Measurements from ENCODE around the gene DERL3.
A peak's percentile ranks its signal among the peaks of the same experiment; 100 is the strongest.

The DERL3 gene

DNA sequence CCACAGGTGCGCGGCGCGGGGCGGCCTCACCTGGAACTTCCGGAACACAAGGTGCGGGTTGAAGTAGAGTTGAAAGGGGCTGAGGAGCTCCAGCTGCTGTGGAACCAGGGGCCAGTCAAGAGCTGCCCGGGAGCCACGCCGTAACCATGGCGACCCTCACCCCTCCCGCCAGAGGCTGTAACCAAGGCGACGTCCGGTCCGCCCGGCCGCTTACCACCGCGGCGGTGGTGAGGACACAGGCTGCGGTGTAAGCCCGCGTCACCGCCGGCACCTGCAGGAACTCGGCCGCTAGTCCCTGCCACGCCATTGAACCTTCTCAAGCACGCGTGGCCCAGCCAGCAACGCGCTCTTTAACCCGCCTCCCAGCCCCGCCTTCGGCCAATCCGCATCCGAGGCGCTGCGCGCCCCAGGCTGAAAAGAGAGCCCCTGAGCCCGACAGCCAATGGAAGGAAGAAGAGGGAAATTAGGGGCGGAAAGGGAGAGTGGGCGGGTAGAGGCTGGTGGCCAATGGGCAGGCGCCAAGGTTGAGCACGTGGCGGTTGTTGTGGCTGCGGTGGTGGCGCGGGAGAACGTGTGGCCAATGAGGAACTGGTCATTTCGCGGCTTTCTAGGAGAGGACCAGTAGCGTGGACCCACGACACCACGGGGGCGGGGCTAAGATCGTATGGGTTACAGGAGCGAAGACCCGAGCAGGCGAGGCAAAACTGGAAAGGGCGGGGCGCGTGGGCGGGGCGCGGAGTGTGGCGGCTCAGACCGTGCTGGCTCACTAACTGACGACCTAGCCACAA is at the start of gene DERL3:
Gene DERL3 (minus strand): TSS at position 326 of the 788 bp plus-strand sequence. CDS start 19 bp downstream, at position 307.
- Histone ChIP-seq H3K4me3 (ENCODE audit: low read depth, low read length) (peak within 1 kb of the TSS; percentile 69), H3K27me3 (ENCODE audit: insufficient read depth, low read depth, severe bottlenecking) (no peaks in the 10 kb centered on the region), H3K36me3 (peaks cover 35% of the 10 kb centered on the region), H3K9me3 (ENCODE audit: severe bottlenecking) (no peaks in the 10 kb centered on the region), H3K27ac (peak within 1 kb of the TSS; percentile 79)
- peak; percentile 100 for DNase-seq
- no peak for TF ChIP-seq CTCF (IDR thresholded peaks at IDR 0.05; ENCODE audit: low read depth, low read length)

DNA sequence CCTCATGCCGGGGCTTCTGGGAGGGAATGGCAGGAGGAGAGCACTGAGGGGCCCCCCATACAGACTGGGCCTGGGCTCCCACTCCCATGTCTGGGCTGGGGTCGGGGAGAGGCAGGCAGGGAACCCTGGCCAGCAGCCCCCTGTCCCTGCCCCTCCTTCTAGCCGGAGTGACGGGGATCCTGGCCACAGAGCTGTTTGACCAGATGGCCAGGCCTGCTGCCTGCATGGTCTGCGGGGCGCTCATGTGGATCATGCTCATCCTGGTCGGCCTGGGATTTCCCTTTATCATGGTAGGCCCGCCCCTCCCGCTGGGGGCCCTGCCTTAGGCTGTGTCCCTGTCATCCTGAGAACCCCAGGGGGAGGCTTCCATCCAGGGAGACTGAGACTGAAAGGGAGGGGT is 45.3 kb upstream of the DERL3 start:
- no peaks in the 10 kb centered on the region for H3K9me3 ChIP-seq (ENCODE audit: severe bottlenecking)
- TF ChIP-seq CTCF (IDR thresholded peaks at IDR 0.05; ENCODE audit: low read depth, low read length), result no peak
- peaks cover 34% of the 10 kb centered on the region for H3K36me3 ChIP-seq
- H3K4me3 ChIP-seq (ENCODE audit: low read depth, low read length), result no peak overlapping the region
- DNase-seq, result peak; percentile 92
- H3K27me3 ChIP-seq (ENCODE audit: insufficient read depth, low read depth, severe bottlenecking), result no peaks in the 10 kb centered on the region
- H3K27ac ChIP-seq, result peak overlapping the region; percentile 85

DNA sequence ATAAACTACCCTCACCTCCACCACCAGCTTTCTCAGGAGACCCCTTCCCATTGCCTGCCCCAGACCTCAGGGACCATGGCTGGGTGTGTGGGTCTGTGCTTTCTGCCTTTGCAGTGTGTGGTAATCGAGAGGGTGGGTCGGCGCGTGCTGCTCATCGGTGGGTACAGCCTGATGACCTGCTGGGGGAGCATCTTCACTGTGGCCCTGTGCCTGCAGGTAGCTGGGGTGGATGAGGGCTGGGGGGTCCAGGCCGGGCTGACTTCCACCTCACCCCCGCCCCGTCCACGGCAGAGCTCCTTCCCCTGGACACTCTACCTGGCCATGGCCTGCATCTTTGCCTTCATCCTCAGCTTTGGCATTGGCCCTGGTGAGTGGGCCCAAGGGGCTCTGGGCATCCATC is 44.9 kb upstream of the DERL3 start:
- DNase-seq, result no peak
- peaks cover 38% of the 10 kb centered on the region for H3K36me3 ChIP-seq
- no peak for TF ChIP-seq CTCF (IDR thresholded peaks at IDR 0.05; ENCODE audit: low read depth, low read length)
- peak overlapping the region; percentile 85 for H3K27ac ChIP-seq
- no peaks in the 10 kb centered on the region for H3K9me3 ChIP-seq (ENCODE audit: severe bottlenecking)
- no peaks in the 10 kb centered on the region for H3K27me3 ChIP-seq (ENCODE audit: insufficient read depth, low read depth, severe bottlenecking)
- no peak overlapping the region for H3K4me3 ChIP-seq (ENCODE audit: low read depth, low read length)

GRCh38 chr22:23882370-23882769 is 43.6 kb upstream of the DERL3 start:
- Histone ChIP-seq H3K27me3 (ENCODE audit: insufficient read depth, low read depth, severe bottlenecking) (no peaks in the 10 kb centered on the region), H3K27ac (no peak overlapping the region), H3K36me3 (peaks cover 50% of the 10 kb centered on the region), H3K4me3 (ENCODE audit: low read depth, low read length) (no peak overlapping the region), H3K9me3 (ENCODE audit: severe bottlenecking) (no peaks in the 10 kb centered on the region)
- DNase-seq, result no peak
- no peak for TF ChIP-seq CTCF (IDR thresholded peaks at IDR 0.05; ENCODE audit: low read depth, low read length)

- no peak for DNase-seq
- Histone ChIP-seq H3K27me3 (ENCODE audit: insufficient read depth, low read depth, severe bottlenecking) (no peaks in the 10 kb centered on the region), H3K4me3 (ENCODE audit: low read depth, low read length) (no peak overlapping the region), H3K9me3 (ENCODE audit: severe bottlenecking) (no peaks in the 10 kb centered on the region), H3K36me3 (peaks cover 72% of the 10 kb centered on the region), H3K27ac (no peak overlapping the region)
- TF ChIP-seq CTCF (IDR thresholded peaks at IDR 0.05; ENCODE audit: low read depth, low read length), result no peak
Observed at GRCh38 chr22:23878219-23878618, 39.4 kb upstream of the DERL3 start.

- DNase-seq, result no peak
- Histone ChIP-seq H3K27me3 (ENCODE audit: insufficient read depth, low read depth, severe bottlenecking) (no peaks in the 10 kb centered on the region), H3K4me3 (ENCODE audit: low read depth, low read length) (no peak overlapping the region), H3K9me3 (ENCODE audit: severe bottlenecking) (no peaks in the 10 kb centered on the region), H3K27ac (no peak overlapping the region), H3K36me3 (peaks cover 72% of the 10 kb centered on the region)
- TF ChIP-seq CTCF (IDR thresholded peaks at IDR 0.05; ENCODE audit: low read depth, low read length), result no peak
Observed at GRCh38 chr22:23877566-23877965, 38.8 kb upstream of the DERL3 start.

Data from WERI-Rb-1 (cell line).